ENCODE measurements around the gene ESRRB.

ESRRB gene

DNA sequence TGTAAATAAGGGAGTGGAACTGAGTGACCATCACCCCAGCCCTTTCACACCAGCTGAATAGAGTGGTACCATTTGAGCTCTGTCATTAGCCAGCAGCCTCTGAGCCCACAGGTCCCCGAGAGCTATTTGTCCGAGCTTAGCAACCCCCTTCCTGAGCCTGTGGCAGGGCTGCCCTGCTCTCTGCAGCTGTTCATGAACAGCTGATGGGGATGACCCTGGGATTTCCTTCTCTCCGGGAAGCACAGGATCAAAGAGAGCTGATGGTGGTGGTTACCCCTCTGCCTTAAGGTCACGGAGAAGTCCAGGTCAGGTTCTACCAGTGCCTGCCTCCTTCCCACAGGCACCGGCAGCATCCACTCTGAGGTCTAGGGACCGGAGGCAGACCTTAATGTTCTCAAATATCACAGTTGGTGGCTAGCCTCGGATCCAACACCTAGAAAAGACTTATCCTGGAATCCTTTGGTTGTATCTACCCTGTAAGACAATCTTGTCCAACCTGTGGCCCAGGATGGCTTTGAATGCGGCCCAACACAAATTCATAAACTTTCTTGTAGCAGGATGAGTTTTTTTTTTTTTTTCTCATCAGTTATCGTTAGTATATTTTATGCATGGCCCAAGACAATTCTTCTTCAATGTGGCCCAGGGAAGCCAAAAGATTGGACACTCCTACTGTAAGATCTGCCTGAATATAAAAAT, 81.1 kb downstream of the ESRRB start:
- DNase-seq, result no peak

DNA sequence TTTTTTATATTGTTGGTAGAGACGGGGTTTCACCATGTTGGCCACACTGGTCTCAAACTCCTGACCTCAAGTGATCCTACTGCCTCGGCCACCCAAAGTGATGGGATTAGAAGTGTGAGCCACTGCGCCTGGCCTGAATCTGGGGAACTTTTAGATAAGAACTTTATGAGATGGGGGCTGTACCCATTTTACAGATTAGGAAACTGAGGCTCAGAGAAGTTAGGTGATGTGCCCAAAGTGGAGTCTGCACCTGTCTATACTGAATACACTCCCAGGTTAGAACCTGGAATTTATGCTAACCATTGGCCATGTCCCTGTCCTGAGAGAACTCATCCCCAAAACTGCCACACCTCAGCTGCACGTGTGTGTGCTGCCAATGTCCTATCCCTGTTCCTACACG, 81.9 kb downstream of the ESRRB start:
- no peak for DNase-seq

DNA sequence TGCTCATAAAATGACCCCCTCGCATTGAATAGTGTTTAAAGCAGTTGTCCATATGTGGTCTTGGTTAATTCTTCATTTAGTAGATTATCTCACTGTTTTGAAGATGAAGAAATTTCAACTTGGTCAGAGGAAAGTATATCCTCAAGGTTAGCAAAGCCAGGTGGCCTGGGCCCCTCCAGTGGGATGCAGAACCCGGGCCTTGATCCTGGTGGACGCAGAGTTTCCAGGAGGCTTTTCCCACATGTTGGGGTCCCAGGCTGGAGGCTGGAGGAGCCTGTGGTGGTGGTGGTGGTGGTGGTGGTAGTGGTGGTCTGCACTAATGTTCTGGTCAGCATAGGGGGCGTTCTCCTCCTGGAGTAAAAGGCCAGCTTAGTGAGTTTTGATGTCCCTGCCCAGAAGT, 85.9 kb downstream of the ESRRB start:
- no peak for DNase-seq

DNA sequence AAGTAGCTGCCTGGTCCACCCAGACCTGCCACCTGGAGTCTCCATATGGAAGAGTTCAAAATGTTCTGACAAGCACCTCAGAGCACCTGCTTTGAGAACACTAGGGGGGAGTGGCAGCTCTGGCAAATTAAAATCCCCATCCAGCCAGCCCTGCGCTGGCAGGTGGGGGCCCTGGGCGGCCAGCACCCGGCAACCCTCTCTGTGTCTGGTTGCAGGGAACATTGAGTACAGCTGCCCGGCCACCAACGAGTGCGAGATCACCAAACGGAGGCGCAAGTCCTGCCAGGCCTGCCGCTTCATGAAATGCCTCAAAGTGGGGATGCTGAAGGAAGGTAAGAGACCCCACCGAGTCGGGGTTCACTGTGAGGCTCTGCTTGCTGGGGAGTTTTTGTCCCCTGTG, 86.4 kb downstream of the ESRRB start:
- no peak for DNase-seq

DNA sequence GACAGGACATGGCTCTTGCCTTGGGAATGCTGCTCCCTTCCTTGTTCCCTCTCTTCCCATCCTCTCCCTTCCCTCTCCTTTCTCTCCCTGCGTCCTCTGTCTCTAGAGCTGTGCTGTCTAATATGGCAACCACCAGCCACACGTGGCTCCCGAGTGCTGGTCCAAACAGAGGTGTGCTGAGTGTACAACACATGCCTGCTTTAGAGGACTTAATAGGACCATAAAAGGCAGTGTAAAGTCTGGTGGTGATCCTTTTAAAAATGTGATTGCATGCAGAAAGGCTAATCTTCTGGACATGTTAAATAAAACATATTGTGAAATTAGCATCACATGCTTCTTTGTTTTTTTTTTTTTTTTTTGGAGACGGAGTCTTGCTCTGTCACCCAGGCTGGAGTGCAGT, 87.2 kb downstream of the ESRRB start:
- DNase-seq, result no peak

DNA sequence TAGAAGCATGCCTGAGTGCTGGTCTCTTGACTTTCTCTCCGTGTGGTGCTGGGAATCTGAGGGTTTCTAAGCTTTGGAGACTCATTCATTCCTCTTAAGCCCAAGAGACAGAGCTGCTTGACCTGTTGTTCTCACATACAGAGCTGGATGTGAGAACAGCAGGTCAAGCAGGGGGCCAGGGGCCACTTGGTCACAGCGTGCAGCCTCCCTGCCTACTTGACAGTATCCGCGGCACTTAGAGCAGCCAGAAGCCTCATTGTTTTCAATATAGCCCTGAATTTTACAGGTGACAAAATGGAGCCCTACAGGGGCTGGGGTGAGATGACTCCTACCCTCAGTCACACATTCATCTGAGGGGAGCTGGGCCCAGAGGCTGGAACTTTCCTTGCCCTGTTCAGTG, 88.9 kb downstream of the ESRRB start:
- DNase-seq, result no peak

DNA sequence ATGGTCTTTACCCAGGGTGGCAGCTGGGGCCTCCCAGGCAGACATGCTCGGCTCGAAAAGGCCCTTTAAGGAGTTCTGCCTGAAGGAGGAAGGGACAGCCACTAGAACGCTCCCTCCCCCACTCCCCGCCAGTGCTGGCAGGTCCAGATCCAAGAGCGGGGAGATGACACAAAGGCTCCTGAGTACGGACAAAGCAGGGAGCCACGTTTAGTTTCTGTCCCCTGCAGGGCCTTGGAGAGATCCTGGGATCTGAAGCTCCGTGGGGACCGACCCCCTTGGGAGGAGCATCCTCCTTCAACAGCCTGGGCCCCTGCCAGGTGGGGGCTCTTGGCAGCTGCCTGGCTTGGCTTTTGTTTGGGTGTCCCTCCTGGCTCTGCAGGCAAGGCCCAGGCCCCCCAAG, 89.7 kb downstream of the ESRRB start:
- DNase-seq, result no peak

DNA sequence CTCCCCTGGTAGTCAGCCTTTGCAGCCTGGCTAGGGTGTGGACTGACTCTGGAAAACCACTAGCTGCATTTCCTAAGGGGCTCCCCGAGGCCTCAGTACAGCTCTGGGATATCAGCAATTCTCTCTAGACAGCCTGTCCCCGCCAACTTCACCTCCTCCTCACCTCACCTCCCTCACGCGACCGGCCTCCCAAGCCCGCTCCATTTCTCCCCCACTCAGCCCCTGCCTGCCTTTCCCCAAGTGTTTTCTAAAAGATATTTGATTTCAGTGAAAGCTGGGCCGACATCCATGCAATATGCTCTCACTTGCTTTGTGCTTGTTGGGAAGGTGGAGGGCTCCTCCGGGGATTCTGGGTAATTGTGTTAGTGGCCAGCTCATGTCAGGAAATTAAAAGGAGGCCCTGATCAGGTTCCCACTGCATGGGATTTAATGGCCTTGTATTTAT, 91.8 kb downstream of the ESRRB start:
- no peak for DNase-seq

DNA sequence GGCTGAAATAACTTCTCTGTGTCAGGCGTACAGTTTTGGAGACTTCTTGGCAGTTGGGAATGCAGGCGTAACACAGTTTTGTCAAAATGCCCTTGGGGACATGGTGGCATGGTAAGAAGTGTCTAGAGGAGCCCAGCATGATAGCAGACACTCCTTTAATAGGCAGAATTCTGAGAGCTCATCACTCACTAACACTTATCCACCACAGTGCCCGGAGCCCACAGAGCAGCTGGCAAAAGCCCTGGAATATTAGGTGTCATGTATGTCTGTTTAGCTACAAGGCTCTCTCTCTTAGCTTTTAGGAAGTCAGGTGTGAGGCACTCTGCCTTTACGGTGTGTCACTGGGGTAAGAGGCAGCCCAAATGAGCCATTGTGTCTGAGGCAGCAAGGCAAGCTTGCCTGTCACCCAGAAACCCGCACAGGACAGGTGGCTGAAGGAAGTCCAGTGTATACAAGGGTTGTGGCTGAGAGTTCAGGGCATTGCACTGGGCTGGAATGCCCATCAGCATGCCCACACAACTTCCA, 96.3 kb downstream of the ESRRB start:
- no peak for DNase-seq

DNA sequence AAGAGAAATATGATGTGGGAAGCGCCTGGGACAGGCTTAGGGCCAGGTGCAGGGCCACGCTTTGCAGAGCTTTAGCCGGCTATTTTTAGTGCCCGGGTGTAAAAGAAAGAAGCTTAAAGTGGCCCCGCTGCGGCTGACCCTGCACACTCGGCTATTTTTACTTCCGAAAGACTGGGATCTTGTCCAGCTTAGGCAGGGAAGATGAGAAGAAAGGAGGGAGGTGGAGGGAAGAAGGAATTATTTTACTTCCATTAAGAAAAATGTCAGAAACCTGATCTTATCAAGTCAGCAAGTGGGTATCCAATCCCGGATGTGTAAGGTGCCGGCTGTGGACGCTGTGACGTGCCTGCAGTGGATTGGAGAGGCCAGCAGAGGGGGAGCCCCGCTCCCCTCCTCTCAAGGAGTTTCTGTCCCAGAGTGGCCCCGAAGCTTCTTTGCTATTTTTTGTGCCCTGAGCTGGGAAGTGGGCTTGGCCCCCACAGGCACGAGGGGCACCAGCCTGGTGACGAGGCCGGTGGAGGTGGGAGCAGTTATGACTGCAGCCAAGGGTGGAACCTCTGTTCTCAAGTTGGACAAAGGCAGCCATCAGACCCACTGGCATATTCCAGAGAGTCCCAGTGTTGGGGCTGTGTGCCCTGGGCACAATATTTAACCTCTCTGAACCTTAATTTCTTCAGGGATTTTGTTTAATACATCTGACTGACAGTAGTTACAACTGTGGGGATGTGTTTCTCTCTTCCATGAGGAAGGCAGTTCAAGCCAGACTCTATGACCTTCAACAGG, 97.7 kb downstream of the ESRRB start:
- no peak for DNase-seq

DNA sequence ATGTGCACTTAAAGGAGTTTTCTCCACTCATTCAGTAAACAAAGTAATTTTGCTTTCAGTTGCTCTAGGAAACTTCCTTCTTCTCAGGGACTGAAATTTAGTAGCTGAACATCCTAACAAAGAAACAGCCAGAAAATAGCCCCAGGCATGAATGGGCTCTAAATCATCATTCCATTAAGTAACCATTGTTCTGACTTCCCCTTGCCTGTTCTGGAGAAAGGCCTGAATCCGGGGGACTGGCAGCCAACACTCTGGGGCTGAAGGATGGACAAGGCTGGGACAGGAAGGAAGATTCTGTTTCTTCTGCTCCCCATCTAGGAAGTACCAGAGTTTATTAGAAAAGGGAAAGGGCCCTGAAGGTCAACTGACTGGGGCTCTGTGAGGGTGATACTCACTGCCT, 104.5 kb downstream of the ESRRB start:
- DNase-seq, result no peak

DNA sequence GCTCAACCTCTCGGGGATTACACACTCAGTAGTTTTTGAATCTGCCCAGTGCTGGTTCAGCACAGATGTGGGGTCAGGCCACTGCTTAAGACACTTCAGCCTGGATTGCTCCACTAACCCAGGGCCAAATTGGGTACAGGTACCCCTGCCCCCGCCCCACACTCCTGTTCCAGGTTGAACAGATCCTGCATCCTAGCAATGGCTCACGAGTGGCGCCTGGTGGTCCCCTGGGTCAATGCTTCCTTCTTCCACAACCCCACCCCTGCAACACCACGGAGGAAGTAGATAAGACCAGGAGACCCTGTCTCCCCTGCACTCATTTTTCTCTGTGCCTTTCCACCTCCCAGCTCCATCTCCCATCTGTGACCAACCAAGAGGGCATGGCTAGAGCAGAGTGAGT, 108.4 kb downstream of the ESRRB start:
- no peak for DNase-seq

DNA sequence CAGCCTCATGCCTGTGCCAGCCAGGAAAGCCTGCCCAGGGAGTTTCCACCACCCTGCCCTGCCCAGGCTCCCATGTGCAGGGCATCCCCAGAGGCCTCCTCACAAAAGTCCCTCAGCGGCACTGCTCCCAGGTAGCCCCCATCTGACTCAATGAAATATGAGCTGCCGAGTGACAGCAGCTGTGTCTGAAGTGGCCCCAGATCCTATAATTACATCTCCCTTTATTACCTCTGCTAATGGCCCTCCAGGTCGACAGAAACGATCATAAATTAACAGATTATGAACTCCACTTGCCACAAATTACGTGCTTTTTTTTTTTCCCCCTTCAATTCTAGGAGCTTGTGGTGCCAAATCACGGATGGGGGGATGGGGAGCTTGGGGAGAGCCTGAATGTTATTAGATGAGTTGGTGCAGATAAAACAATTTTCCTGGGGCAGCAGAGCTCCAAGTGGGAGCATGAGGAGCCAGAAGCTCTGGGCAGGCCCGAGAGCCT, 110.4 kb downstream of the ESRRB start:
- DNase-seq, result no peak

DNA sequence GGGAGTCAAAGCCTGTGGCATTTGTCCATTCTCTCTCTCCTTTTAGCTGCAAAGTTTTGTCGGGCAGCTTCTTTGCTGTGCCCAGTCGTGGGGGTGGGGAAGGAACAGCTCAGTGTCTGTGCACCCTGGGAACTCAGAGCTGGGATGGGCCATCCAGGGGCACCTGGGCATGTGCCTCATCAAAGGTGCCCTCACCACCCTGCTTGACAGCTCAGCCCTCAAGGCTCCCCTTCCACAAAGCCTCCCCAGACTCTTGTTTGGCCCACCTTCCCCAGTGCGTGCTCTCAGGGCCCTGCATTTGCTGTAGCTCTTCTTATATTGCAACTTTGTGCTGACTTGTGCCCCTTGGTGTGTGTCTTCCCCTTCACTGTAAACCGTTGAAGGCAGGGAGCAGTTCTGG, 112.6 kb downstream of the ESRRB start:
- DNase-seq, result no peak

DNA sequence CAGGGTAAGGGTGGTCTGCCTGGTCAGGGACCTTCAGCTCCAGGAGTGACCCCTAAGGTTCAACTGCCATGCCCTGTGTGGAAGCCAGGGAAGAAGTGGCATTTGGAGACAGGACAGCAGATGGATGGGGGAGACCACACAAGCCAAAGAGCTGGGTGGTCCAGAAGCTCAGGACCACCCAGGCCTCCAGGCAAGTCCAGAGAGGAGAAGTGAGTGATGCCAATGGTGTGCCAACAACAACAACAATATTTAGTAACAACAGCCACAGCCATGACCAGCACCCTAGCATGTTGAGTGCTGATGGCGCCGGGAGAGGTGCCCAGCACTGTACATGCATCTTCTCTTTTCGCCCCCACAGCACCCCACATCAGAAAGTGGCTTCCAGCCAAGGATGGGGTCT, 113.7 kb downstream of the ESRRB start:
- no peak for DNase-seq

DNA sequence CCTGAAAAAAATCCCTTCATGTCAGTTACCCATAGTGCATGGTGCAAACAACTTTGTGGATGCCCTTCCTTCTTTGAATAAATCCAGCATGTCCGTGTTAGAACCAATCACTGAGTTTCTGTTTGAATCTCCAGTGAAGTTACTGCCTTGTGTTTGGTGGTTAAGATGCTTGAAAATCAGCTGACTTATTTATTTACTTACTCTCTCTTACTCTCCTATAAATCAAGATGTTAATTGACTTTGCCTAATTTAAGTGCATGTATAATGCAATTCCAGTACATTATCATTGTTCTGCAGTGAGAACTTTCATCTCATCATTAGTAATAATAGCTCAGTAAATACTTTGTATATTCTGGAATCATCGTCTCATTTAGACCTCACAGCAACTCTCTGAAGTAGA, 114.2 kb downstream of the ESRRB start:
- no peak for DNase-seq

DNA sequence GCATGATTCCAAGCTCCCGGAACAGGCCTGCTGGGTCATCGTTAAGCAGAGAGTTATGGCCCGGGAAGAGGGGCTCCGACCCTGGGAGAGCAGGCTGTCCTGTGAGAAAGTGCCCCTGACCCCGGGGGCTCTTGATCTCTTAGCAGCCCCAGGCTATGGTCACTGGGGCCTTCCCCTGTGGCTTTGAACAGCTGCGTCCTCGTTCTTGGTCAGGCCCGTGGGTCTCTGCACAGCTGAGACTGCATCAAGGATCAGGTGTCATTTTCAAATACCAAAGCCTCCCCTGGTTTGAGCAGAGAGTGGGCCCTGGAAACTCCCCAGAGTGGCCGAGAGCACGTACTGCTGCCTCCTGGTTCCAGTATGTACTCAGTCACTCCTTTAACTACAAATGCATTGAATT, 114.8 kb downstream of the ESRRB start:
- DNase-seq, result no peak

DNA sequence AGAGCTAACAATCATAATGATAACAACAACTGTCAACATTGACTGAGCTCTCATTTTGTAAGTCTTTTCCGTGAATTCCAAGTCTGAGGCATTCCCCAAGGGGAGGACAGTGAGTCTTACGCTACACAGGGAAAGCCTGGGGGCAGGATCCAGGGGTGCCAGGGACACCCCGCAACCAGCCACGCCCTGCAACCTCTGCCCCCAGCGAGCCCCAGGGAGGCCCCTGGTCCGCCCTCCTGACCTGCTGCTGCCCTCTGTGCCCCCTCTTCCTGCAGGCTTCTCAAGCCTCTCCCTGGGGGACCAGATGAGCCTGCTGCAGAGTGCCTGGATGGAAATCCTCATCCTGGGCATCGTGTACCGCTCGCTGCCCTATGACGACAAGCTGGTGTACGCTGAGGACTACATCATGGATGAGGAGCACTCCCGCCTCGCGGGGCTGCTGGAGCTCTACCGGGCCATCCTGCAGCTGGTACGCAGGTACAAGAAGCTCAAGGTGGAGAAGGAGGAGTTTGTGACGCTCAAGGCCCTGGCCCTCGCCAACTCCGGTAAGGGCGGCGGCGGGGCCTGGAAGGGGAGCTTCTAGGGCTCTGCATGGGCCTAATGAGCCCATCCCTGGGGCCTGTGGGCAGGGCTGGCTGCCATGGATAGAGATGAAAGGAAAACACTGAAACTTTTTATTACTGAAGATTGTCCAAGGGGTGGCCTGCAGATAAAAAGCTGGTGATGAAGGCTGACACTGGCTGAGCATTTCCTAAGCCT, 115.4 kb downstream of the ESRRB start:
- no peak for DNase-seq

DNA sequence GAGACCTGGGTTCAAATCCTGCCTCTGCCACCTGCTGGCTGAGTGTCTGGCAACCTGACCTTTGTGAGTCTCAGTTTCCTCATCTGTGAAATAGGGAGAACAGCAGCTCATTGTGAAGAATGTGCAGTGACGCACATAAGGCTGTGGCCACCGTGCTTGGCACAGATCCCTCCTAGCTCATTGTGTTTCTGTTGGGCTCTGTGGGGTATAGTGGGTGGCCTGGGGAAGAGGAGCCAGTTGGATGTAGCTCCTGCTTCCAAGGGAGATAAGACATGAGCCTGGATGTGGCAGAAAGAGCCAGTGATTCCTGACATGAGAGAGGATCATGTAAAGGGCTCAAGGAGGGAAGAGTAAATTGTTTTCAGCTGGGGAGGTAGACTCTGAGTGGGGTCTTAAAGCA, 120.0 kb downstream of the ESRRB start:
- DNase-seq, result no peak

DNA sequence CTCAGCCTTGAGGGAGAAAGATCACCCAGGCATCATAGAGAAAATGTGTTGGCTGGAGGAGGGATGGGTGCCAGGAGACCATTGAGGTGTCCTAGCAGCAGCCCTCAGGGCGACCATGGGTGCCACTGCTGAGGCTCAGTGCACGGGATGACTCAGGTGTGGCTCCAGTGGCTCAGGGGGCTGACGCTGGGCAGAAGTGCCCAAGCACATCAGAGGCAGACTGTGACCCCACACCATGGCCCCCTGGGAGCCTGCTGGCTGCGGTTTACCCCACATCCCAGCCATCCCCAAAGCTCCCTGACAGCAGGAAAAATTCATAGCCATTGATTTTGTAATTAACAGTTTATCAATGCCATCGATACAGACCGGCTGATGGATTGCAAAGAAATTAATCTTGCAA, 120.7 kb downstream of the ESRRB start:
- no peak for DNase-seq

DNA sequence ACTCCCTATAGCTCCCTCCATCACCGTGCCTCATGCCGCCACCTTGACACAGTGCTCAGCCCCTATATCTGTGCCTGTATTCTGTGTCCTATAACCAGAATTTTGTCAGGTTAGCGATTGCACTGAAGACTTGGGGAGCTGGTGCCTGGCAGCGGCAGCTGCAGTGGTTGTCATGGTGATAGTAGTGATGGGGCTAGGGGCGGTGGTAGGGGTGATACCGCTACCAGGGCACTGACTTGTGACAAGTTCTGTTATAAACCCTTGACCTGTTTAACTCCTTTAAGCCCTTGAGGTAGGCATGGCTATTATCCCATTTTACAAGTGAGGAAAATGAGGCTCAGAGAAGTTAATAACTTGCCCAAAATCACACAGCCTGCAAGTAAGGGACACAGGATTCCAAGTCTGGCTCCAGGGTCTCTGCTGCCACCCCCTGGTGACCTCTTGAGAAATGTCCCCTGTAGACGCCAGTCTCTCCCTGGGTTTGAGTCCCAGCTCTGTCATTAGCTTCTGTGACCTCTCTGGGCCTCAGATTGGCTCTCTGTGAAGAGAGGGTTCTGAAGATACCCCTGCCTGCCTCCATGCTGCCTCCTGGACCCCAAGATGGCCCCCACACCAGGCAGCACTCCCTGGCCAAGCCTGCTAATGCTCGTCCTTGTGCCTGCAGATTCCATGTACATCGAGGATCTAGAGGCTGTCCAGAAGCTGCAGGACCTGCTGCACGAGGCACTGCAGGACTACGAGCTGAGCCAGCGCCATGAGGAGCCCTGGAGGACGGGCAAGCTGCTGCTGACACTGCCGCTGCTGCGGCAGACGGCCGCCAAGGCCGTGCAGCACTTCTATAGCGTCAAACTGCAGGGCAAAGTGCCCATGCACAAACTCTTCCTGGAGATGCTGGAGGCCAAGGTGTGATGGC, 121.9 kb downstream of the ESRRB start:
- no peak for DNase-seq

DNA sequence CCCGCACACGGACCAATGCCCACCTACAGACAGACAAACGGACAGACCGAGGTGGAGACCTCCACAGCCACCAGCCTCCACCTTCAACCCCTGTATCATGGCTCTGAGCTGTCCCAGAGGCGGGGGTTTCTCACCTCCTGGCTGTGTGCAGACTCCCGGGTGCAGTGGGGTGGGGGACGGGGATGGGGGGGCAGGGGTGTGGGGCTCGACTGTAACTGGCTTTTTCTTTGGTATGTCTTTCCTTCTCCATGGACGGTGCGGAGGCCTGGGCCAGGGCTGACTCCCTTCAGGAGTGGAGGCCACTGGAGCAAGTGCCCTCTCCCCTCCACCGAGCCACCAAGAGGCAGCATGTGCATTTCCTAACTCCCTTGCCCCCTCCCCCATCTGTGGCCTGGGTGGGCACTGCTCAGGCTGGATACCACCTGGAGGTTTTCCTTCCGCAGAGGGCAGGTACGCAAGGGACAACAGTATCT, 122.6 kb downstream of the ESRRB start:
- no peak for DNase-seq

Measured in GDM1 (cell line).